Stomach (tissue), 9 donors: ENCODE results near the gene GPC6. TPM values are rescaled to one million over a fixed set of nuclear protein-coding genes. Genes with fewer than 3 reads are reported as not detected.

Experiments used
- DNase-seq, 2 donors: peaks; one replicate each; pipeline versions ENCODE4 v3.0.0 to v3.0.0-alpha.2; 2013 to 2019
- H3K27ac ChIP-seq, 5 donors: fragments of 200-600 bp in 4 of 5; sonication (generic) in 4 of 5; one replicate each; pipeline ENCODE4 v1.5.1; 2013 to 2019; ENCODE audit warnings: mild to moderate bottlenecking in 1 of 5, moderate library complexity in 1 of 5
- H3K27me3 ChIP-seq, 3 donors: fragments of 200-600 bp; sonication (generic); one replicate each; pipeline ENCODE4 v1.5.1; 2017 to 2019; ENCODE audit warnings: mixed run types in 1 of 3
- H3K36me3 ChIP-seq, 4 donors: fragments of 200-600 bp; sonication (generic); 1 replicate in 3 of 4; 2 replicates in 1 of 4; pipeline ENCODE4 v1.5.1; 2016 to 2019
- H3K4me1 ChIP-seq, 4 donors: fragments of 200-600 bp; sonication (generic); one replicate each; pipeline ENCODE4 v1.5.1; 2016 to 2019
- H3K4me3 ChIP-seq, 4 donors: fragments of 200-600 bp; sonication (generic) in 3 of 4; one replicate each; pipeline ENCODE4 v1.5.1; 2016 to 2019; ENCODE audit warnings: mild to moderate bottlenecking in 1 of 4
- H3K9me3 ChIP-seq, 4 donors: fragments of 200-600 bp; sonication (generic); one replicate each; pipeline ENCODE4 v1.5.1; 2016 to 2019
- EP300 ChIP-seq: sonication (generic); formaldehyde crosslinking; IDR thresholded peaks from one replicate; pipeline ENCODE4 v1.6.1; 2017; ENCODE audit warnings: antibody characterized with exemption
- POLR2A ChIP-seq, 4 donors: fragments of 450-650 bp; IDR thresholded peaks; one replicate each; pipeline ENCODE4 v1.6.1; 2016; ENCODE audit warnings: antibody characterized with exemption in 4 of 4, control low read depth in 2 of 4, mild to moderate bottlenecking in 1 of 4, moderate library complexity in 1 of 4
- POLR2AphosphoS5 ChIP-seq, 3 donors: sonication (generic); formaldehyde crosslinking; IDR thresholded peaks; one replicate each; pipeline ENCODE4 v1.6.1; 2016; ENCODE audit warnings: antibody characterized with exemption in 3 of 3
- WGBS, 5 donors: extraction: QIAGEN DNeasy Blood & Tissue Kit in 3 of 5; methylation state at CpG; one replicate each; pipeline versions ENCODE4 v1.1.5 to v1.1.7; 2013 to 2018; 5-methylcytosine and 5-hydroxymethylcytosine counted together
- intact Hi-C: fragments of 100-400 bp; cut with DNase I; formaldehyde crosslinking; loops from one replicate; pipeline ENCODE4 v1.15.1; 2023; ENCODE audit warnings: low total_unique reads
- polyA plus RNA-seq, 3 donors: library from polyadenylated mRNA; stranded (reverse); fragments of 200-250 nt; gene quantifications; one replicate each; pipeline ENCODE4 v1.2.3, GENCODE V29; 2013
- total RNA-seq, 5 donors: library from RNA; depleted of rRNA; stranded (reverse); fragments of >200 nt; gene quantifications; one replicate each; pipeline versions ENCODE4 v1.1.0 to v1.2.3, GENCODE V29; 2014 to 2016
- TF ChIP-seq, protein P1 (sequence below), 7 experiments: fragments of 450-650 bp in 4 of 7; fragments of 200-600 bp in 3 of 7; sonication (generic) in 3 of 7; IDR thresholded peaks; one replicate each; pipeline ENCODE4 v1.5.1; 2016 to 2019; ENCODE audit warnings: antibody characterized with exemption in 7 of 7, control low read depth in 2 of 7, mild to moderate bottlenecking in 1 of 7
- donor health status: healthy with polysubstance abuse.
- donor health status: Bipolar disorder and iron deficiency.
- donor health status: healthy.

GPC6 gene
- total and polyA plus RNA-seq, 8 donors = 0.70 to 52.7 (median 5.6) TPM

GRCh38 chr13:93736909-93737308 is 510.3 kb downstream of the GPC6 start:
- Histone ChIP-seq H3K27me3 (no peaks in the 10 kb centered on the region), H3K4me1 (no peaks in the 10 kb centered on the region), H3K4me3 (no peak overlapping the region), H3K27ac (no peak overlapping the region), H3K36me3 (no peaks in the 10 kb centered on the region), H3K9me3 (no peaks in the 10 kb centered on the region)
- TF ChIP-seq, protein P1, sequence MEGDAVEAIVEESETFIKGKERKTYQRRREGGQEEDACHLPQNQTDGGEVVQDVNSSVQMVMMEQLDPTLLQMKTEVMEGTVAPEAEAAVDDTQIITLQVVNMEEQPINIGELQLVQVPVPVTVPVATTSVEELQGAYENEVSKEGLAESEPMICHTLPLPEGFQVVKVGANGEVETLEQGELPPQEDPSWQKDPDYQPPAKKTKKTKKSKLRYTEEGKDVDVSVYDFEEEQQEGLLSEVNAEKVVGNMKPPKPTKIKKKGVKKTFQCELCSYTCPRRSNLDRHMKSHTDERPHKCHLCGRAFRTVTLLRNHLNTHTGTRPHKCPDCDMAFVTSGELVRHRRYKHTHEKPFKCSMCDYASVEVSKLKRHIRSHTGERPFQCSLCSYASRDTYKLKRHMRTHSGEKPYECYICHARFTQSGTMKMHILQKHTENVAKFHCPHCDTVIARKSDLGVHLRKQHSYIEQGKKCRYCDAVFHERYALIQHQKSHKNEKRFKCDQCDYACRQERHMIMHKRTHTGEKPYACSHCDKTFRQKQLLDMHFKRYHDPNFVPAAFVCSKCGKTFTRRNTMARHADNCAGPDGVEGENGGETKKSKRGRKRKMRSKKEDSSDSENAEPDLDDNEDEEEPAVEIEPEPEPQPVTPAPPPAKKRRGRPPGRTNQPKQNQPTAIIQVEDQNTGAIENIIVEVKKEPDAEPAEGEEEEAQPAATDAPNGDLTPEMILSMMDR (IDR thresholded peaks at IDR 0.05) = no peak
- TF ChIP-seq POLR2AphosphoS5 (IDR thresholded peaks at IDR 0.05) (no peak), EP300 (no peak), POLR2A (IDR thresholded peaks at IDR 0.05) (no peak)
- intact Hi-C loops = no loop called here
- no peak for DNase-seq
- 67 to 85% (median 72%) methylated on average over 3 of the region's 3 CpGs for WGBS, 5 donors

- Histone ChIP-seq H3K9me3 (no peaks in the 10 kb centered on the region), H3K4me3 (no peak overlapping the region), H3K36me3 (no peaks in the 10 kb centered on the region), H3K27me3 (no peaks in the 10 kb centered on the region), H3K27ac (no peak overlapping the region), H3K4me1 (no peaks in the 10 kb centered on the region)
- 15 to 37% (median 34%) methylated on average over 1 of the region's 1 CpG for WGBS, 5 donors
- intact Hi-C loops = no loop called here
- no peak for DNase-seq
- TF ChIP-seq POLR2A (IDR thresholded peaks at IDR 0.05) (no peak), EP300 (no peak), POLR2AphosphoS5 (IDR thresholded peaks at IDR 0.05) (no peak)
- TF ChIP-seq, protein P1 (IDR thresholded peaks at IDR 0.05) = no peak
Measured at GRCh38 chr13:93740334-93740733, 513.7 kb downstream of the GPC6 start.

GRCh38 chr13:93744033-93744432 is 517.4 kb downstream of the GPC6 start:
- no peaks in the 10 kb centered on the region for H3K9me3 ChIP-seq
- H3K4me1 ChIP-seq = no peaks in the 10 kb centered on the region
- TF ChIP-seq POLR2A (IDR thresholded peaks at IDR 0.05) (no peak), POLR2AphosphoS5 (IDR thresholded peaks at IDR 0.05) (no peak), EP300 (no peak)
- TF ChIP-seq, protein P1 (IDR thresholded peaks at IDR 0.05) = no peak
- DNase-seq = no peak
- H3K36me3 ChIP-seq = no peaks in the 10 kb centered on the region
- no peaks in the 10 kb centered on the region for H3K27me3 ChIP-seq
- H3K4me3 ChIP-seq = no peak overlapping the region
- no peak overlapping the region for H3K27ac ChIP-seq
- WGBS, 5 donors = 75 to 91% (median 85%) methylated on average over 5 of the region's 5 CpGs
- intact Hi-C loops = no loop called here

DNA sequence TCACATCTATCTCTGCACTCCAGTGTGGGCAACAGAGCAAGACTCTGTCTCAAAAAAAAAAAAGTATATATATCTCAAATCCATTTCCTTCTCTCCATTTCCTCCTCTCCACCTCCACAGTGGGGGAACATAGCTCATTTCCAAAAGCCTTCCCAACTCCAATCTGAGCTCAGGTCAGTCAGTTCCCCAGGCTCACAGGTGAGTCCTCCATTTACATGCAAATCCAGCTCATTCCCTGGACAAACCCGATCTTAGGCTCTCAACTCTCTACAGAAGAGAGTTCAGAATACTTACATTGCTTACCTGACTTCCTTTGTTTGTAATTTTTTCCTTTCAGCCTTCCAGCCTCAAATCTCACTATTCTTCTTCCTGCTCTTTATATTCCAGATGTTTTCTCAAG is 518.3 kb downstream of the GPC6 start:
- no peaks in the 10 kb centered on the region for H3K9me3 ChIP-seq
- H3K4me1 ChIP-seq = no peaks in the 10 kb centered on the region
- TF ChIP-seq EP300 = no peak
- TF ChIP-seq, protein P1 (IDR thresholded peaks at IDR 0.05) = no peak
- TF ChIP-seq POLR2AphosphoS5 (IDR thresholded peaks at IDR 0.05) = no peak
- TF ChIP-seq POLR2A (IDR thresholded peaks at IDR 0.05) = no peak
- H3K27ac ChIP-seq = no peak overlapping the region
- intact Hi-C loops = no loop called here
- DNase-seq = no peak
- H3K36me3 ChIP-seq = no peaks in the 10 kb centered on the region
- 64 to 86% (median 76%) methylated on average over 1 of the region's 1 CpG for WGBS, 5 donors
- no peaks in the 10 kb centered on the region for H3K27me3 ChIP-seq
- no peak overlapping the region for H3K4me3 ChIP-seq
